Endothelial cell (in vitro differentiated cells): ENCODE measurements around the gene PMM1. TPM values are rescaled to one million over a fixed set of nuclear protein-coding genes. Genes with fewer than 3 reads are reported as not detected.
"Not testable (repeated sequence)": the region's sequence is repeated elsewhere in the genome, so short reads cannot be mapped to it uniquely, and the experiment has no call there.

Source experiments
- DNase-seq: peaks from one replicate; pipeline ENCODE4 v3.0.0; 2021; ENCODE audit warnings: low spot score
- H3K27ac Mint-ChIP-seq: one replicate; pipeline ENCODE4 v1.8.0; 2021; ENCODE audit warnings: mixed read lengths, inconsistent platforms; ENCODE audit not compliant: unreplicated experiment
- H3K27me3 Mint-ChIP-seq: one replicate; pipeline ENCODE4 v1.8.0; 2021; ENCODE audit warnings: mild to moderate bottlenecking, moderate library complexity, mixed read lengths, inconsistent platforms; ENCODE audit not compliant: unreplicated experiment
- H3K36me3 Mint-ChIP-seq: one replicate; pipeline ENCODE4 v1.8.0; 2021; ENCODE audit warnings: mild to moderate bottlenecking, low read depth, mixed read lengths, inconsistent platforms; ENCODE audit not compliant: unreplicated experiment
- H3K4me1 Mint-ChIP-seq: one replicate; pipeline ENCODE4 v1.8.0; 2021; ENCODE audit warnings: mild to moderate bottlenecking, mixed read lengths, inconsistent platforms; ENCODE audit not compliant: unreplicated experiment
- H3K4me3 Mint-ChIP-seq: one replicate; pipeline ENCODE4 v1.8.0; 2021; ENCODE audit warnings: mild to moderate bottlenecking, mixed read lengths, inconsistent platforms; ENCODE audit not compliant: unreplicated experiment
- H3K9me3 Mint-ChIP-seq: one replicate; pipeline ENCODE4 v1.8.0; 2021; ENCODE audit warnings: mixed read lengths, inconsistent platforms; ENCODE audit not compliant: unreplicated experiment
- CTCF ChIP-seq: fragments of 200-600 bp; sonication (generic); IDR thresholded peaks from one replicate; pipeline ENCODE4 v1.5.0; 2021; ENCODE audit warnings: antibody characterized with exemption; ENCODE audit not compliant: unreplicated experiment
- total RNA-seq: library from RNA; stranded (reverse); fragmentation: NEBNext Ultra II Directional; extraction: Animal tissue kit (Norgen Biotek cat#: 25700); gene quantifications from one replicate; pipeline ENCODE4 v1.2.1, GENCODE V29; 2021; ENCODE audit not compliant: unreplicated experiment

PMM1 gene
- total RNA-seq, 1 donor from 2014 or later: 6.0 TPM

- TF ChIP-seq CTCF: no peak
- Mint-ChIP-seq H3K36me3 (no peaks in the 10 kb centered on the region), H3K27me3 (no peaks in the 10 kb centered on the region), H3K27ac (no peak overlapping the region), H3K4me3 (no peak overlapping the region), H3K9me3 (no peaks in the 10 kb centered on the region), H3K4me1 (no peaks in the 10 kb centered on the region)
- no peak for DNase-seq
These were observed 14.7 kb downstream of the PMM1 start for GRCh38 chr22:41574847-41575381.

DNA sequence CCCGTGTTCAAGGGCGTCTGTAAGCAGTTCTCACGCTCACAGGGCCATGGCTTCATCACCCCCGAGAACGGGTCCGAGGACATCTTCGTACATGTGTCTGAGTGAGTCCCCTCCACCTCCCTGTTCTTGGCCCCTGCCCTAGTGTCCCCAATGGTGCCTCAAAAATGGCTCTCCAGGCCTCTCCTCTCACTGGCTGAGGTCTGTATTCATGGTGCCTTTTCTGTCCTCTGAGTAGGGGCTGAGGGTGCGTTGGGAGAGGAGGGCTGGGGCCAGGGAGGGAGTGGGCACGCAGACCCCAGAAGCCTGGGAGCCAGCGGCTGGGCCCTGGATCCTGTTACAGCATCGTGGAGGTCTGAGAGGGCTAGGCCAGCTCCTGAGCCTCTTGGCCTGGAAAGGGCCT lies 16.0 kb downstream of the PMM1 start:
- H3K27ac Mint-ChIP-seq: no peak overlapping the region
- H3K4me3 Mint-ChIP-seq: no peak overlapping the region
- DNase-seq: no peak
- no peaks in the 10 kb centered on the region for H3K36me3 Mint-ChIP-seq
- H3K27me3 Mint-ChIP-seq: peaks cover 5% of the 10 kb centered on the region
- H3K9me3 Mint-ChIP-seq: no peaks in the 10 kb centered on the region
- TF ChIP-seq CTCF: no peak
- no peaks in the 10 kb centered on the region for H3K4me1 Mint-ChIP-seq

DNA sequence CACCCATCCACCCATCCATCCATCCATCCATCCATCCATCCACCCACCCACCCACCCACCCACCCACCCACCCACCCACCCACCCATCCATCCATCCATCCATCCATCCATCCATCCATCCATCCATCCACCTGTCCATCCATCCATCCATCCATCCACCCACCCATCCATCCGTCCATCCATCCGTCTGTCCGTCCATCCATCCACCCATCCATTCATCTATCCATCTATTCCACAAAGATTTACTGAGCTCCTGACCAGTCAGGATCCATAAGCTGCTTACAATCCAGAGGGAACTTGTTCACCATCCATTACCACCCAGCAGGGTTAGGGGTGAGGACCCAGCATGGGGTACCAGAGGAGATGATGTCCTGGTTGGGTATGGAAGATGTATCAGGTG lies 17.3 kb downstream of the PMM1 start:
- not testable (repeated sequence) for H3K27me3 Mint-ChIP-seq, H3K4me1 Mint-ChIP-seq, H3K4me3 Mint-ChIP-seq, DNase-seq, H3K36me3 Mint-ChIP-seq, H3K9me3 Mint-ChIP-seq, H3K27ac Mint-ChIP-seq

DNA sequence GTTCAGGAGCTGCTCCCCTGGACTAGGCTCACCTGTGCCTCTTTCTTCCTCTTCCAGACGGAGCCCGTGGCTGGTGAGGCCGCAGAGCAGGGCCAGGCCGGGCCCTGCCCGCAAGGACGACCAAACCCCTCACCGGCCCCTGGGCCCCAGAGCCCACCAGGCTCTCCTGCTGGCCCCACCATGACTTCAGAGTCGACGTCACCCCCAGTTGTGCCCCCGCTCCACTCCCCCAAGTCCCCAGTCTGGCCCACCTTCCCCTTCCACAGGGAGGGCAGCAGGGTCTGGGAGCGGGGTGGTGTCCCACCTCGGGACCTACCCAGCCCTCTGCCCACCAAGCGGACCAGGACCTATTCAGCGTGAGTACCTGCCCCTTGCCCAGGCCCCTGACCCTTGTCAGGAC lies 17.9 kb downstream of the PMM1 start:
- no peak for DNase-seq
- no peak overlapping the region for H3K27ac Mint-ChIP-seq
- no peaks in the 10 kb centered on the region for H3K36me3 Mint-ChIP-seq
- peaks cover 5% of the 10 kb centered on the region for H3K27me3 Mint-ChIP-seq
- H3K4me1 Mint-ChIP-seq: no peaks in the 10 kb centered on the region
- TF ChIP-seq CTCF: no peak
- H3K4me3 Mint-ChIP-seq: no peak overlapping the region
- H3K9me3 Mint-ChIP-seq: no peaks in the 10 kb centered on the region

DNA sequence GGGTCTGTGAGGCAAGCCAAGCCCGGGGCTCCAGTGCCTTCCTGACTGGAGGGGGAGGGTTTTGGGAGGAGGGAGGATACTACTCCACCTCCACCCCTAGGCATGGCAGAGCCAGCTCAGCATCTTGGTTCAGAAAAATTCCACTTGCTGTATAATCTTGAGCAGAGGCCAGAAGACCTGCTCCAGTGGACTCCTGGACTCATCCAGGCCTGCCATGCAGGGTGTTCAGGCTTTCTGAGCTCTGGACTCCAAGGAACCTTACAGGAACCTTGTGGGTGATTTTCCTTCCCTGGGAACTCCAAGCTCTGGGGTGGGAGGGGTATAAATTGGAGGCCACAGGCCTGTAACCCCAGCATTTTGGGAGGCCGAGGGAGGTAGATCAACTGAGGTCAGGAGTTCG lies 19.4 kb downstream of the PMM1 start:
- Mint-ChIP-seq H3K27ac (no peak overlapping the region), H3K4me3 (no peak overlapping the region), H3K4me1 (no peaks in the 10 kb centered on the region), H3K9me3 (no peaks in the 10 kb centered on the region), H3K27me3 (peaks cover 5% of the 10 kb centered on the region), H3K36me3 (no peaks in the 10 kb centered on the region)
- no peak for DNase-seq
- TF ChIP-seq CTCF: no peak
